Measurements from ENCODE around the gene PLAAT4. TPM values are rescaled to one million over a fixed set of nuclear protein-coding genes. Genes with fewer than 3 reads are reported as not detected.

The PLAAT4 gene, protein sequence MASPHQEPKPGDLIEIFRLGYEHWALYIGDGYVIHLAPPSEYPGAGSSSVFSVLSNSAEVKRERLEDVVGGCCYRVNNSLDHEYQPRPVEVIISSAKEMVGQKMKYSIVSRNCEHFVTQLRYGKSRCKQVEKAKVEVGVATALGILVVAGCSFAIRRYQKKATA
- not detected for polyA plus RNA-seq (2012; ENCODE audit: insufficient read length, low read depth)

DNA sequence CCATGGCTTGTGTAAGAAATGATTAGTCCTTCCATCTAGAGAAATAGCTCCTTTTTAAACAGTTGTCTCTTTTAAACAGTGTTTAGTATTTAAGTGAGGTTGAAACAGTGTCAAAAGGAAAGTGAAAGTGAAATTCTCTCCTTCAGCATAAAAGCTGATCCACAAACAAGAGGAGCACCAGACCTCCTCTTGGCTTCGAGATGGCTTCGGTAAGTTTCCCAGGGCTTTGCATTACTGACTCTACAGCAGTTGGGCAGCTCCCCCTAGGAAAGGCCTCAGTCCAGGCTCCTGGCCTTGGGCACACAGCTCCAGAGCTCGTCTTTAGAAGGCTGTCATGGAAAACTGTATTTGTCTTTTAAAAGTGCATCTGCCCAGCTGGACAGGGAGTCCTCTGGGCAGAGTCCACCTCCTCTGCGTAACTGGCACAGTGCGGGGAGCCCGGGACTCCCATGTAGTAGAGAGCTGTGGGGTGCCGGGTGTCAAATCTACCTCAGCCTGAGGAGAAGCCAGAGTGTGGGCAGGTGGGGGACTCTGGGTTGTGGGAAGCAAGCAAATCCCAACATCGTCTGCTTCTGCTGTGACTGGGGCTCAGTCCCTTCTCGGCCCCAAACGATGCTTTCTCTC lies at the start of gene PLAAT4:
TSS of gene PLAAT4 (plus strand) at position 140 of the 624 bp plus-strand sequence. CDS start at position 201, 61 bp downstream.
- TF ChIP-seq FOXP2 (optimal IDR thresholded peaks at IDR 0.05; ENCODE audit: borderline replicate concordance, extremely low read depth, extremely low read length, insufficient read depth) (no peak), POLR2AphosphoS5 (IDR thresholded peaks at IDR 0.05; ENCODE audit: low read depth, low read length) (no peak), SIN3A (IDR thresholded peaks at IDR 0.05; ENCODE audit: borderline replicate concordance, insufficient read depth, low read length) (no peak), TAF1 (IDR thresholded peaks at IDR 0.05; ENCODE audit: borderline replicate concordance, insufficient read depth, low read length) (no peak)
- TF ChIP-seq, protein P1, sequence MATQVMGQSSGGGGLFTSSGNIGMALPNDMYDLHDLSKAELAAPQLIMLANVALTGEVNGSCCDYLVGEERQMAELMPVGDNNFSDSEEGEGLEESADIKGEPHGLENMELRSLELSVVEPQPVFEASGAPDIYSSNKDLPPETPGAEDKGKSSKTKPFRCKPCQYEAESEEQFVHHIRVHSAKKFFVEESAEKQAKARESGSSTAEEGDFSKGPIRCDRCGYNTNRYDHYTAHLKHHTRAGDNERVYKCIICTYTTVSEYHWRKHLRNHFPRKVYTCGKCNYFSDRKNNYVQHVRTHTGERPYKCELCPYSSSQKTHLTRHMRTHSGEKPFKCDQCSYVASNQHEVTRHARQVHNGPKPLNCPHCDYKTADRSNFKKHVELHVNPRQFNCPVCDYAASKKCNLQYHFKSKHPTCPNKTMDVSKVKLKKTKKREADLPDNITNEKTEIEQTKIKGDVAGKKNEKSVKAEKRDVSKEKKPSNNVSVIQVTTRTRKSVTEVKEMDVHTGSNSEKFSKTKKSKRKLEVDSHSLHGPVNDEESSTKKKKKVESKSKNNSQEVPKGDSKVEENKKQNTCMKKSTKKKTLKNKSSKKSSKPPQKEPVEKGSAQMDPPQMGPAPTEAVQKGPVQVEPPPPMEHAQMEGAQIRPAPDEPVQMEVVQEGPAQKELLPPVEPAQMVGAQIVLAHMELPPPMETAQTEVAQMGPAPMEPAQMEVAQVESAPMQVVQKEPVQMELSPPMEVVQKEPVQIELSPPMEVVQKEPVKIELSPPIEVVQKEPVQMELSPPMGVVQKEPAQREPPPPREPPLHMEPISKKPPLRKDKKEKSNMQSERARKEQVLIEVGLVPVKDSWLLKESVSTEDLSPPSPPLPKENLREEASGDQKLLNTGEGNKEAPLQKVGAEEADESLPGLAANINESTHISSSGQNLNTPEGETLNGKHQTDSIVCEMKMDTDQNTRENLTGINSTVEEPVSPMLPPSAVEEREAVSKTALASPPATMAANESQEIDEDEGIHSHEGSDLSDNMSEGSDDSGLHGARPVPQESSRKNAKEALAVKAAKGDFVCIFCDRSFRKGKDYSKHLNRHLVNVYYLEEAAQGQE (IDR thresholded peaks at IDR 0.05; ENCODE audit: insufficient read depth in 1 of 2, low read depth in 2 of 2, low read length in 2 of 2): no peak

DNA sequence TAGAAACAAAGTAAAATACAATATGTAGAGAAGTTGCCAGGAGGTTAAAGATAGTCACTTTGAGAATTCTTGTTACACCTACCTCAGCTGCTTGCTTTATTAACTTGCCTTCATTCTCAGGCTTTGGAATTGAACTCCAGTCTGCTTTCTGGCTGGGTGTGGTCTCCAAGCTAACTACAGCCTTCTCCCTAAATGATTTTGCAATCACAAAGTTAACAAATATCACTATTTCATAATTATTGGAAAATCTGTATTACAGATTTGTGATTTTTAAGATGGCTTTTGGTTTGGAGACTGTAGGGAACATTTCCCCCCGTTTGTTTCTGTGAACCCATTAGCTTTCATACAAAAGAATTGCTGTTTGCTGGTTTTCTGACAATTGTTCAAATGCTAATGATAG lies 47.8 kb upstream of the PLAAT4 start:
- TF ChIP-seq TAF1 (IDR thresholded peaks at IDR 0.05; ENCODE audit: borderline replicate concordance, insufficient read depth, low read length): no peak
- TF ChIP-seq FOXP2 (optimal IDR thresholded peaks at IDR 0.05; ENCODE audit: borderline replicate concordance, extremely low read depth, extremely low read length, insufficient read depth): no peak
- TF ChIP-seq, protein P1 (IDR thresholded peaks at IDR 0.05; ENCODE audit: insufficient read depth in 1 of 2, low read depth in 2 of 2, low read length in 2 of 2): no peak
- TF ChIP-seq SIN3A (IDR thresholded peaks at IDR 0.05; ENCODE audit: borderline replicate concordance, insufficient read depth, low read length): no peak
- no peak for TF ChIP-seq POLR2AphosphoS5 (IDR thresholded peaks at IDR 0.05; ENCODE audit: low read depth, low read length)

DNA sequence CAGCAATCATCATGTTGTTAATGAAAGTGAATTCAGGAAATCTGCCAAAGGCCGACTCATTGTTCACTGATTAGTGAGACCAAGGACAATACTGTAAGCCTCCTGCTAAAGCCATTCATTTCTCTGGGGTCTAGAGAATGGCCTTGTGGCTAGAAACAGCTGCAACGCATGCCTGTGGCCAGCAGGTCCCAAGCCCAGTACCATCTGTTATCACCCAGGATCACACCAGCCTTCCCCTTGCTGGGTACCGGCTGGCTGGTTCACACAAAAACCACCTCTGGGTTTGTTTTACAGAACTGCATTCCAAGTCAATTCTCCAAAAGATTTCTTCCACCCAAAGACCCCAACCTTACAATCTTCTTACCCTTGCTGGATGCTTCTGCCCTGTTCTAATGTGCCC lies 46.7 kb upstream of the PLAAT4 start:
- TF ChIP-seq SIN3A (IDR thresholded peaks at IDR 0.05; ENCODE audit: borderline replicate concordance, insufficient read depth, low read length) (no peak), POLR2AphosphoS5 (IDR thresholded peaks at IDR 0.05; ENCODE audit: low read depth, low read length) (no peak), FOXP2 (optimal IDR thresholded peaks at IDR 0.05; ENCODE audit: borderline replicate concordance, extremely low read depth, extremely low read length, insufficient read depth) (no peak)
- TF ChIP-seq, protein P1 (IDR thresholded peaks at IDR 0.05; ENCODE audit: insufficient read depth in 1 of 2, low read depth in 2 of 2, low read length in 2 of 2): no peak

DNA sequence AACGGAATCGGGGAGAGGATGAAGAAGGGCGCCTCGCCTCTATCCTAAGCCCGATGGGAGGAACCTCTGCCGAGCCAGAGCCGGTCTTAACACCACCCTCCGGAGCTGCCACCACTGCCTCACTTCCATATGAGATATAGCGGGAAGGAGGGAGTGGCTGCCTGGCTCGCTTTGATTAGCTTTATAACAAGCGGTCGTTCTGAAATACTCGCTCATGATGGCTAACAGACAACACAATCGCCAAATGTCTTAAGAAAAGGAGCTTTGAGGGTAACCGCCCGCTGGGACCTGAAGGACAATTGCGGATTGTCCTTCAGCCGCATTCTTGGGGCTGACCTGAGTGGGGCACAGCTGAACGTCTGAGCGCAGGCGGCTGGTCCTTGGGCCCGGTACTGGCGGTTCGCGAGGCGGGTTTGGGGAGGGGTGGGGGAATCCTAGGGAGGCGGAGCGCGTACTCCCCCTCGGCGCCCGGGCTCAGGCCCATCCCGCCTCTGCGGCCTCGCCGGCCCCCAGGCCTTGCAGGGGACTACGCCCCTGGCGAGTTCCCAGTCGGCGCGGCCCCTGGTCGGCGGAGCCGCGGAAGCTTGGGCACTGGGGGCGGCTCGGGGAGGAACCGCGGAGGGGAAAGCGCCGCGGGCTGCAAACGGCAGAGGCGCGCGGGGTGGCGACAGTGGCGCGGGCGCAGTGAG lies 45.9 kb upstream of the PLAAT4 start, which contains the start of gene PLAAT5:
TSS of gene PLAAT5 (minus strand) at position 617 of the 689 bp plus-strand sequence. CDS start at position 484, 133 bp downstream.
- TF ChIP-seq TAF1 (IDR thresholded peaks at IDR 0.05; ENCODE audit: borderline replicate concordance, insufficient read depth, low read length) (no peak), POLR2AphosphoS5 (IDR thresholded peaks at IDR 0.05; ENCODE audit: low read depth, low read length) (no peak), FOXP2 (optimal IDR thresholded peaks at IDR 0.05; ENCODE audit: borderline replicate concordance, extremely low read depth, extremely low read length, insufficient read depth) (no peak), SIN3A (IDR thresholded peaks at IDR 0.05; ENCODE audit: borderline replicate concordance, insufficient read depth, low read length) (no peak)
- TF ChIP-seq, protein P1 (IDR thresholded peaks at IDR 0.05; ENCODE audit: insufficient read depth in 1 of 2, low read depth in 2 of 2, low read length in 2 of 2): no peak

Measured in PFSK-1 (cell line).